Keratinocyte (primary cell): ENCODE measurements around the gene PRPF39. TPM values are rescaled to one million over a fixed set of nuclear protein-coding genes. Genes with fewer than 3 reads are reported as not detected.

Experiments used
- DNase-seq: peaks from one replicate; pipeline ENCODE4 v3.0.0-alpha.2; 2011; ENCODE audit warnings: low read depth, missing footprints, low spot score
- FAIRE-seq: peaks from 2 replicates; lab custom pipeline; 2011; peaks lifted over from hg19 to GRCh38; lab: Jason Lieb, UNC
- H2AFZ ChIP-seq: 2 replicates; pipeline ENCODE4 v1.6.0; 2012; ENCODE audit warnings: low read length, control low read depth, inconsistent platforms; ENCODE audit not compliant: control insufficient read depth
- H3K27ac ChIP-seq: 2 replicates; pipeline ENCODE4 v1.5.1; 2011; ENCODE audit warnings: low read length; ENCODE audit not compliant: control insufficient read depth, insufficient read depth
- H3K27me3 ChIP-seq: 3 replicates; pipeline ENCODE4 v1.6.0; 2011; ENCODE audit warnings: low read length; ENCODE audit not compliant: control insufficient read depth, insufficient read depth; ENCODE audit errors: extremely low read depth
- H3K36me3 ChIP-seq, 2 experiments: 2 replicates in 1 of 2; 3 replicates in 1 of 2; pipeline ENCODE4 v1.5.1; 2011; ENCODE audit warnings: low read length in 2 of 2, mild to moderate bottlenecking in 1 of 2; ENCODE audit not compliant: control insufficient read depth in 2 of 2, insufficient read depth in 2 of 2; ENCODE audit errors: extremely low read depth in 1 of 2
- H3K4me1 ChIP-seq: 3 replicates; pipeline ENCODE4 v1.5.1; 2011; ENCODE audit warnings: low read length; ENCODE audit not compliant: control insufficient read depth, insufficient read depth; ENCODE audit errors: extremely low read depth
- H3K4me2 ChIP-seq: 3 replicates; pipeline ENCODE4 v1.6.0; 2011; ENCODE audit warnings: low read depth, low read length; ENCODE audit not compliant: control insufficient read depth, insufficient read depth; ENCODE audit errors: extremely low read depth
- H3K4me3 ChIP-seq, 3 experiments: fragments of 200-600 bp in 1 of 3; sonication (generic) in 1 of 3; 2 replicates in 2 of 3; 3 replicates in 1 of 3; pipeline ENCODE4 v1.5.1; 2011 to 2016; ENCODE audit warnings: low read length in 3 of 3, mild to moderate bottlenecking in 3 of 3, control low read depth in 2 of 3, inconsistent platforms in 1 of 3, low read depth in 1 of 3, mixed read lengths in 1 of 3, mixed run types in 1 of 3, moderate library complexity in 1 of 3; ENCODE audit not compliant: control insufficient read depth in 2 of 3, insufficient read depth in 2 of 3; ENCODE audit errors: extremely low read depth in 1 of 3
- H3K79me2 ChIP-seq: 2 replicates; pipeline ENCODE4 v1.6.0; 2012; ENCODE audit warnings: low read length; ENCODE audit not compliant: control insufficient read depth, insufficient read depth
- H3K9ac ChIP-seq: 3 replicates; pipeline ENCODE4 v1.6.0; 2011; ENCODE audit warnings: low read length; ENCODE audit not compliant: control insufficient read depth, insufficient read depth; ENCODE audit errors: extremely low read depth
- H3K9me1 ChIP-seq: 3 replicates; pipeline ENCODE4 v1.6.0; 2011; ENCODE audit warnings: low read length; ENCODE audit not compliant: control insufficient read depth, insufficient read depth; ENCODE audit errors: extremely low read depth
- H3K9me3 ChIP-seq: 2 replicates; pipeline ENCODE4 v1.5.1; 2012; ENCODE audit warnings: low read depth, low read length; ENCODE audit not compliant: control insufficient read depth
- H4K20me1 ChIP-seq: 3 replicates; pipeline ENCODE4 v1.6.0; 2011; ENCODE audit warnings: low read length; ENCODE audit not compliant: control insufficient read depth, insufficient read depth; ENCODE audit errors: extremely low read depth
- CTCF ChIP-seq, 3 experiments: IDR thresholded peaks in 1 of 3; conservative IDR thresholded peaks in 1 of 3; optimal IDR thresholded peaks in 1 of 3; 2 replicates in 2 of 3; 3 replicates in 1 of 3; pipeline versions ENCODE3 to v1.5.1; 2011; ENCODE audit warnings: low read length in 3 of 3, mild to moderate bottlenecking in 3 of 3, moderate library complexity in 2 of 3, control low read depth in 1 of 3, inconsistent platforms in 1 of 3; ENCODE audit not compliant: insufficient read depth in 2 of 3; ENCODE audit errors: extremely low read depth in 1 of 3
- EZH2 ChIP-seq: IDR thresholded peaks from one replicate; pipeline ENCODE4 v1.6.1; 2012; ENCODE audit warnings: inconsistent platforms, mild to moderate bottlenecking, low read length, moderate library complexity
- dilution Hi-C: fragments of 300-500 bp; cut with MboI; formaldehyde crosslinking; loops from one replicate; pipeline ENCODE4 v1.7.0; 2020; ENCODE audit warnings: low sequenced_read_pairs; ENCODE audit not compliant: extremely low pct_ligation_motif_present
- polyA plus RNA-seq, 5 experiments: library from polyadenylated mRNA; depleted of rRNA in 3 of 5; stranded (reverse) in 3 of 5; stranded (forward) in 1 of 5; unstranded in 1 of 5; fragments of >200 nt; gene quantifications; 1 replicate in 1 of 5; 2 replicates in 3 of 5; 3 replicates in 1 of 5; pipeline versions ENCODE4 v1.2.1 to v1.2.3, GENCODE V29; 2011 to 2012; ENCODE audit warnings: missing spikeins in 2 of 5, low read depth in 1 of 5, low replicate concordance in 1 of 5

The PRPF39 gene
- polyA plus RNA-seq, 1 donor (not counting 4 experiments of a cell fraction or from before 2014, with no cell fraction given) = 45.5 TPM

DNA sequence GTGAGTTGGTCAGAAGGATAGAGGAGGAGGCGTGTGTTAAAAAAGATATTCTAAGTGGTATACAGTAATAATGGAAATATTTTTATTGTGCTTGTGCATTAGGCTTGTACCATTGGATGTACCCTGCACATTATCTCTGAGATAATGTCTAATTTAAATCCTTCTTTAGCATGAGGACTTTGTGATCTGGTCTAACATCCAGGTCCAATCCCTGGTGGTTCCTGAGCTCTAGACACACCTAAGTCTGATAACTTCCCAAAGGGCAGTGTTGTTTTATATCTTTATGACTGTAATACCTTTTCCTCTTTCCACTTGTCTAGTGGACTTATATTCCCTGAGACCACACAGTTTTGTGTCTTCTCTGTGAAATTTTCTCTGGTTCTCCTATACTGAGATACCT is 20.6 kb downstream of the PRPF39 start:
- FAIRE-seq (no peak), DNase-seq (no peak)
- Histone ChIP-seq H4K20me1 (no peaks in the 10 kb centered on the region), H3K4me2 (no peak overlapping the region), H3K79me2 (peaks cover 10% of the 10 kb centered on the region), H2AFZ (no peak overlapping the region), H3K9ac (no peak overlapping the region), H3K9me1 (no peaks in the 10 kb centered on the region), H3K36me3 (peaks cover 14% of the 10 kb centered on the region in 2 experiments), H3K4me3 (no peak overlapping the region), H3K9me3 (no peaks in the 10 kb centered on the region), H3K27me3 (no peaks in the 10 kb centered on the region), H3K27ac (no peak overlapping the region), H3K4me1 (no peaks in the 10 kb centered on the region)
- no peak for TF ChIP-seq CTCF (optimal IDR thresholded peaks at IDR 0.05 in 1 of 3, IDR thresholded peaks at IDR 0.05 in 1 of 3, conservative IDR thresholded peaks at IDR 0.05 in 1 of 3; ENCODE audit: extremely low read depth in 1 of 3, insufficient read depth in 2 of 3, low read length in 3 of 3)
- no peak for TF ChIP-seq EZH2
- dilution Hi-C loops = no loop called here

DNA sequence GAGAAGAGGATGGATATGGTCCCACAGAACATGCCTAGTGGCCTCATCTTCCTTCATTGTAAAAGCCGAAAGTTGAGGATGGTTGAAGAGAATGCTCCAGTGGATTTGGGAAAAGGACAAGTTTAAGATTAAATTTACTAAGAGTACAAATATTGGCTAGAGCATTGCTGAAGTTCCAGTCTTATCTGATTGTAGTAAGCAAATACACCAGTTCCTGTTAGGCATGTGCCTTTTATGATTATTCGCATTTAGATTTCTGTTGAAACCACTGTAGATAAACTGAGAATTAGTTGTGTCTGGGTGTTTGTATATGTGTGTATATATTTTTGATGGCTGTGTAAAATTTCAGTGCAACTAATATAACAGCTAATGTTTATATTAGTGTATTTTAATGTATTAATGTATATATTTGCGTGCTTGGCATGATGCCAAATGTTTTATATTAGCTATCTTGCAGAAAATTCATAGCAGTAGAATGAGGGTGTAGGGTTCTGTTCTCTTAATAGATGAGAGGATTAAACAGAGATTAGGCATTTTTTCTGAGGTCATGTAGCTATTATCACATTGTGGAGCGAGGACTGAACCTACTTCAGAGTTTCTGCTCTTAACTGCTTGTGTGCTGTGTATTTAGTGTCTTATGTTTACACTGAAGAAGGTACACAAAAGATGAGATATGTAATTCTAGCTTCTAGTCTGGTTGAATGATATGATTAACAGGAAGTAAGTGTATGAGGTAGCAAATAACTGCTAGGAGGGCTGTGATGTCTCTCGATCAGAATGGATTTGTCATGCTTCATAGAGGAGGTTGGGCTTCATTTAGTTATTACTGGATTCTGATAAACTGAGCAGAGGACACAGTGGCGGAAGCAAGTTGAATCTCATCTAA is 29.2 kb downstream of the PRPF39 start:
- FAIRE-seq = no peak
- H3K36me3 ChIP-seq = peaks cover 15 to 28% of the 10 kb centered on the region in 2 experiments

More for the DNA sequence above, 29.2 kb downstream of the PRPF39 start:
- TF ChIP-seq CTCF (optimal IDR thresholded peaks at IDR 0.05 in 1 of 3, IDR thresholded peaks at IDR 0.05 in 1 of 3, conservative IDR thresholded peaks at IDR 0.05 in 1 of 3; ENCODE audit: extremely low read depth in 1 of 3, insufficient read depth in 2 of 3, low read length in 3 of 3) (no peak), EZH2 (no peak)
- H3K79me2 ChIP-seq = no peaks in the 10 kb centered on the region
- no peak for DNase-seq
- peaks cover 4% of the 10 kb centered on the region for H3K4me1 ChIP-seq
- H3K4me3 ChIP-seq = no peak overlapping the region
- no peak overlapping the region for H3K4me2 ChIP-seq
- H4K20me1 ChIP-seq = no peaks in the 10 kb centered on the region
- H3K9me1 ChIP-seq = no peaks in the 10 kb centered on the region
- H3K9ac ChIP-seq = no peak overlapping the region
- no peaks in the 10 kb centered on the region for H3K27me3 ChIP-seq
- dilution Hi-C loops = no loop called here
- H2AFZ ChIP-seq = no peak overlapping the region
- H3K9me3 ChIP-seq = no peaks in the 10 kb centered on the region
- no peak overlapping the region for H3K27ac ChIP-seq
